Stimulated activated CD4-positive, alpha-beta T cell treated with anti-CD3 and anti-CD28 coated beads, TNF-alpha, amount 100 ng/mL, for 24 hours (primary cell): ENCODE measurements around the gene BRSK2.
"Not testable (repeated sequence)": the region's sequence is repeated elsewhere in the genome, so short reads cannot be mapped to it uniquely, and the experiment has no call there.

Experiments
- DNase-seq, 3 experiments: peaks; one replicate each; pipeline ENCODE4 v3.0.0-alpha.2; 2020; ENCODE audit warnings: low read depth in 3 of 3

Gene BRSK2

DNA sequence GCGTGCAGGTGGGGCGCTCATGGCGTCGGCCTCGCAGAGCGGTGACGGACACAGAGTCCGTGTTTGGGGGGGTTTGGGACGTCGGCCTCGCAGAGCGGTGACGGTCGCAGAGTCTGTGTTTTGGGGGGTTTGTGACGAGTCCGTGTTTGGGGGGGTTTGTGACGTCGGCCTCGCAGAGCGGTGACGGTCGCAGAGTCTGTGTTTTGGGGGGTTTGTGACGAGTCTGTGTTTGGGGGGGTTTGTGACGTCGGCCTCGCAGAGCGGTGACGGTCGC, 20.1 kb downstream of the BRSK2 start:
- DNase-seq: not testable (repeated sequence)

- no peak for DNase-seq
These were observed 20.9 kb downstream of the BRSK2 start for GRCh38 chr11:1410366-1411291.

DNA sequence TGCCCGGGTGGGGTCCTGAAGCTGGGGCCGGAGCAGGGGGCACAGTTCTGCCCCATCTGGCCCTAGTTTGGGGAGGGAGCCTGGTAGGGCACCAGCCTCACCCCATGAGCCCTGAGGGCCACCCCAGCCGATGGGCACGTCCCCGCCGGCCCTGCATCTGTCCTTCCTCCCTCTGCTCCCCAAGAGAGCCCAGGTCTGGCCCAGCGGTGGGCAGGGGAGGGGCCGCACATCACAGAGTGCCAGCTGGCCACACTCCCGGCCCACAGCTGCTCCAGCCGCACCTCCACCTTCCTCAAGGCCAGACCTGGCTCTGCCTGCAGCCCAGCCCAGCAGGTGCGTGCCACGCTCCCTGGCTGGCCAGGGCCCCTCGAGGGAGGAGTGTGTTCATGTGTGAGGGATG, 21.6 kb downstream of the BRSK2 start:
- no peak for DNase-seq

GRCh38 chr11:1411739-1412138, 22.0 kb downstream of the BRSK2 start:
- DNase-seq: not testable (repeated sequence)

DNA sequence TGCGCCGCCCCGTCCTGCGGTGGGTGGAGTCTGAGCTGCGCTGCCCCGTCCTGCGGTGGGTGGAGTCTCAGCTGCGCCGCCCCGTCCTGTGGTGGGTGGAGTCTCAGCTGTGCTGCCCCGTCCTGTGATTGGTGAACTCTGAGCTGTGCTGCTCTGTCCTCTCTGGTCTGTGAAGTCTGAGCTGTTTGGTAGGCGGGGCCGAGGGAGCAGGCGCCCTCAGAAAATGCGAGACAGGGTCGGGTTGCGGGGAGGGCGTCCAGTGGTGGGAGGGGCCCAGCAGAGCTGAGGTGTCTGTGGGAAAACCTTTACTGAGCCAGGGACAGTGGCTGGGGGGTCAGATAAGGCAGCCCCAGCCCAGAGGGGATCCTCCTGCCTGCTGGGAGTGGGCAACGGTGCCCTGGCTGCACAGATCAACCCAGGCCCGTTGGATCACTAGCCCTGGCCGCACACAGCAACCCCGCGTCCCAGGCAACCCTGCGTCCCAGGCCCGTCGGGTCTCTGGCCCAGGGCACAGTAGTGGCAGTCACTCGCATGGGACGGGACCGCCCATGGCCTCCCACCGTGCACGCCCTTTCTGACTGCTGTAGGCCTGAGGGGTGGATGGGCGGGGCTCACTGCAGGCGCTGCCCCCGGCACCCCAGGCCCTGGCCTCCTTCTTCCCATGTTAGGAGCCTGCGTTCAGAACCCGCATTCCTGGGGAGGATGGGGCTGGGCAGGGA, 22.8 kb downstream of the BRSK2 start:
- no peak for DNase-seq

GRCh38 chr11:1414650-1415049, 24.9 kb downstream of the BRSK2 start:
- no peak for DNase-seq

GRCh38 chr11:1415631-1416030, 25.9 kb downstream of the BRSK2 start:
- no peak for DNase-seq

DNA sequence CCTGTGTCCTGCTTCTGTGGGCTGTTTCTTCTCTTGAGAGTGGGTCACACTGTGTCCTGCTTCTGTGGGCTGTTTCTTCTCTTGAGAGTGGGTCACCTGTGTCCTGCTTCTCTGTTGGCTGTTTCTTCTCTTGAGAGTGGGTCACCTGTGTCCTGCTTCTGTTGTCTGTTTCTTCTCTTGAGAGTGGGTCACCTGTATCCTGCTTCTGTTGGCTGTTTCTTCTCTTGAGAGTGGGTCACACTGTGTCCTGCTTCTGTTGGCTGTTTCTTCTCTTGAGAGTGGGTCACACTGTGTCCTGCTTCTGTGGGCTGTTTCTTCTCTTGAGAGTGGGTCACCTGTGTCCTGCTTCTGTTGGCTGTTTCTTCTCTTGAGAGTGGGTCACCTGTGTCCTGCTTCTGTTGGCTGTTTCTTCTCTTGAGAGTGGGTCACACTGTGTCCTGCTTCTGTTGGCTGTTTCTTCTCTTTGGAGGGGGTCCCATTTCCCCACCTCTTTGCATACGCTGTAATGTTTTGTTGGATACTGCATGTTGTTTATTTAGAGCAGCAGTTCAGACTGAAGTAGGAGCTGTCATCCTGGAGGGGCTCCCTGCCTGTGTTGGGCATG, 28.6 kb downstream of the BRSK2 start:
- DNase-seq: not testable (repeated sequence)

GRCh38 chr11:1419811-1420210, 30.1 kb downstream of the BRSK2 start:
- no peak for DNase-seq

DNA sequence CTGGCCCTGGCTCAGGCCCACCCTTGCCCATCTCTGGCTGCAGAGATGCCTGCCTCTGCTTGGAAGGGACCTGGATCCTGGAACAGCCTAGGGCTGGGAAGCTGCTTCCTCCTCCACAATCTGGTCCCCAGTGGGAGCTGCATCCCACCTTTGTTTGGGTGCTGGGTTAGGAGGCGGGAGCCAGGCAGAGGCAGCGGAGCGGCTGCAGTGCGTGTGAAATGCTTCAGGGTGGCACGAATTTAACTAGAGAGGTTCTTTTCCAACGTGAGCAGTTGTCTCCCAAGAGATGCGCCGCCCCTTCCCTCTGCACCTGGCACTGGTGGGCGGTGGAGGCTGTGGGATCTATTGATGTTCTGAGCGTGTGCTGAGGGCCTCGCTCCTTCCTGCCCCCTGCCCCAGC, 31.6 kb downstream of the BRSK2 start:
- DNase-seq: no peak

DNA sequence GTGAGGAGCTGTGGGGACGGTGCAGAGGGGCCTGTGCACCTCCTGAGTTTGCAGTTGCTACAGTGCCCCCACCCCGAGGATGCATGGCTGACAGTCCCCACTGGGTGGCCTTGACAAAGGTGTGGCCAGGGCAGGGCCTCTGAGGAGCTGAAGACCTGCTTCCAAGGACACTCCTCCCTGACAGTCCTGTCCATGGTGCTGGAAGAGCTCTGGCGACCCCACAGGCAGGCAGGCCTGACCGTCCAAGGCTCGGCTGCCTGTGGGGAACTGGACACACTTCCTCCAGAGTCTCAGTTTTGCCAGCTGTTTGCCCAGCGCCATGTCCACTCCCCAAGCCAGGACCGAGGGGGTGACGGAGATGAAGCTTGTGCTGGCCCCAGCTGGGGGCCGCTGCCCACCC, 32.7 kb downstream of the BRSK2 start:
- no peak for DNase-seq

GRCh38 chr11:1422981-1423380, 33.2 kb downstream of the BRSK2 start:
- DNase-seq: no peak

DNA sequence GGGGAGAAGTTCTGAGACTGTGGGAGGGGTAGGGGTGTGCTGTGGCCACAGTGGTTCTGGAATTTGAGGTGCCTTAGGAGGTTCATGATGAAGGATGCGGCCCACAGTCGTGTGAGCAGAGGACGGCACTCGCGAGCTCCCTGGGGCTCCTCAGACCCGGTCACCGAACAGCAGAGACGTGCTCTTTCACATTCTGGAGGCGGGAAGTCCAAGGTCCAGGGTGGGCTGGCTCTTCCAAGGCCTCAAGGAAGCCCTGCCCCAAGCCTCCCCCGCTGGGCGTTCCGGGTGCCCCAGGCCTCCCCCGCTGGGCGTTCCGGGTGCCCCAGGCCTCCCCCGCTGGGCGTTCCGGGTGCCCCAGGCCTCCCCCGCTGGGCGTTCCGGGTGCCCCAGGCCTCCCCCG, 33.7 kb downstream of the BRSK2 start:
- DNase-seq: not testable (repeated sequence)

- DNase-seq: no peak
These were observed 35.3 kb downstream of the BRSK2 start for GRCh38 chr11:1425006-1425405.

- DNase-seq: no peak
These were observed 35.7 kb downstream of the BRSK2 start for GRCh38 chr11:1425439-1425838.

- DNase-seq: no peak
These were observed 39.1 kb downstream of the BRSK2 start for GRCh38 chr11:1428762-1429316.

DNA sequence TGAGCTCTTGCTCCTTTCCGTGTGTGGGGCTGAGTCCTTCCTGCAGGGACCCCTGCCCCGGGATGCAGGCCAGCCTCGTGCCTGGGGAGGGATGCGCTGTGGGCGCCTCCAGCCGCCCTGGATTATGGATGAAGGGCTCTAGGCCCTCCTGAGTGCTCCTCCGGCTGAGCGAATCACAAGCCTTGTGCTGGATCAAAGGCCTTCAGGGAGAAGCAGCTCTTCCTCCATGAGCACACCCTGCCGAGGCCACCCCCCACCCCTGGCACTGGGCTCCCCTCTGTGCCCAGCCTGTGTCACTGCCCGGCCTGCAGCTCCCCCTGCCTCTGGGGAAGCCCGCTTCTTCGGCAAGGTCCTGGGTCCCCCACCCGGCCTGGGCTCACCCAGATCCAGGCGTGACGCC, 43.8 kb downstream of the BRSK2 start:
- DNase-seq: no peak

DNA sequence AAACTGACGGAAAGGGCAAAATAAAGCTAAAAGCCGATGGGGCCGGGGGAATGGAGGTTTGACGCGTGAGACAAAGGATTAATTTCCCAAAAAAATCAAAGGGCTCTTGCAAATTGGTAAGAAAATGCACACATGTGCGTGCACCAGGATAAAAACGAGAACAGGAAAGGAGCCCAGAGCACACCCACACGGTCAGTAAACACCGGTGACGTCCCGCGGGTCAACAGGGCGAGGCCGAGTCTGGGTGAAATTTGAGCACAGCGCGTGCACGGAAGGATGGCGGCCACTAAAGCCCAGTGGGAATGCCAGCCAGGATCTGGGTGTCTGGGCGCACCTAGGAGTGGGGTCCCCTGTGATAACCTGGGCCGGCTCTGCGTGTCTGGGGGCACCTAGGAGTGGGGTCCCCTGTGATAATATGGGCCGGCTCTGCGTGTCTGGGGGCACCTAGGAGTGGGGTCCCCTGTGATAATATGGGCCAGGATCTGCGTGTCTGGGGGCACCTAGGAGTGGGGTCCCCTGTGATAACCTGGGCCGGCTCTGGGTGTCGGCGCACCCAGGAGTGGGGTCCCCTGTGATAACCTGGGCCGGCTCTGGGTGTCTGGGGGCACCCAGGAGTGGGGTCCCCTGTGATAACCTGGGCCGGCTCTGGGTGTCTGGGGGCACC, 44.4 kb downstream of the BRSK2 start:
- DNase-seq: no peak

DNA sequence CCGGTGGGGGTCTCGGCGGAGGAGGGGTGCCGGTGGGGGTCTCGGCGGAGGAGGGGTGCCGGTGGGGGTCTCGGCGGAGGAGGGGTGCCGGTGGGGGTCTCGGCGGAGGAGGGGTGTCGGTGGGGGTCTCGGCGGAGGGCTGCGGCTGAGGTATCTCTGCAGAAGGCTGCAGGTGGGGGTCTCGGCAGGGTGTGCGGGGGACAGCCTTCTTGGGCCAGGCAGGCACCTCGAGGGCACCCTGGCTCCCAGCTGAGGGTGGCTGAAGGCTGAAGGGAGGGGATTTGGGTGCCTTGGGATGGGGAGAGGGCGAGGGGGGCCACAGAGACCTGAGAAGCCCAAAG, 45.7 kb downstream of the BRSK2 start:
- DNase-seq: not testable (repeated sequence)

DNA sequence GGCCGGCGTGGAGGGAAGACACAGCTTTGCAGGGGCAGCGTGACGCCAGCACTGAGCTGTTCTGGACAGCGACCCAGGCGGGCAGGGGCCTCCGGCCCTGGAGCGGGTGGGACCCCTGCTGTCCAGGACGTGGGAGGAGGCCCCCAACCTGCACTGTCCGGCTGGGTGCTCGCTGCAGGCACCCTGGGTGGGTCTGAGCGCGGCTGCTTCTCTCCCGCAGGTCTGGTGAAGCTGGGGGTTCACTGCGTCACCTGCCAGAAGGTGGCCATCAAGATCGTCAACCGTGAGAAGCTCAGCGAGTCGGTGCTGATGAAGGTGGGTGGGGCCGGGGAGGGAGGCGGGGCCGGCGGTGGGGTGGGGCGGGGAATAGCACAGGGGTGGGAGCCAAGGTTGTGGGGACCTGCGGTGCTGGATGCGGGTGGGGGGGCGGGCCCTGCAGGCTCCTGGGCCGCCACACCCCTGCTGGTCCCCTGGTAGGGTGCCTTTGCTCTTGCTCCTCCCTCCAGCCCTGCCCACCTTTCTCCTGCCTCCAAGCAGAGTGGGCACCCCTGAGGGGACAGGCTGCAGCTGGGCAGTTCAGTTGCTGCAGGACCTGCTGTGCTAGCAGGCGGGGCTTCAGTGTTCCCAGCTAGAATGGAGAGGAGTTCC, 46.2 kb downstream of the BRSK2 start:
- DNase-seq: no peak

DNA sequence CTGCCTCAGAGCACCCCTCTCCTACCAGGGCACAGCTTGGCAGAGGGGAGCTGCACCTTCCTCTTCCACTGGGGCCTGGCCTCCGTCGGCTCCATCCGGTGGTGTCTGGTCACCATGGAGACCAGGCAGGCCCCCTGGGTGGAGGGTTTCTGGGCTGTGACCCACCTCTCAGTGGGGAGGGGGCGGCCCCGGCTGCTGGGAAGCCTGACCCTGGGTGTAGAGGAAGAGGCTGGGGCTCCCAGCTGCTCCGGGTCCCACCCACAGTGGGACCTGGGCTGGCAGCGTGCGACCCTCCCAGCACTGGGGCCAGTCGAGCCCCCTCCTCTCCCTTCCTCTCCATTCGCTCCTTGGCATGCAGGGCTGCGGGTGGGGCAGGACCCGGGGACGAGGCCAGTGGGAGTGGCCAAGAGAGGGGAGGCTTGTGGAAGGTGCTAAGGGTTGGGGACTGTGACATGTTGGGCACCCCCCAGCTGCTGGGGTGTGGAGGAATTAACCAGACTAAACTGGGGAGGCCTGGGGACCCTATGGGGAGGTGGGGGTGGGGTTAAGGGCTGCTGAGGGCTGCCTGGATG, 46.8 kb downstream of the BRSK2 start:
- DNase-seq: no peak
